BLaER1 (cell line): ENCODE results near the gene KCTD16.

Experiments
- H3K27ac ChIP-seq: shearing (Covaris generic); formaldehyde crosslinking; 2 replicates; pipeline ENCODE4 v1.8.1; 2022
- H3K27me3 ChIP-seq: shearing (Covaris generic); formaldehyde crosslinking; 2 replicates; pipeline ENCODE4 v1.8.1; 2022
- H3K36me3 ChIP-seq: shearing (Covaris generic); formaldehyde crosslinking; 2 replicates; pipeline ENCODE4 v1.8.1; 2022
- H3K4me1 ChIP-seq: shearing (Covaris generic); formaldehyde crosslinking; 2 replicates; pipeline ENCODE4 v1.8.1; 2022
- H3K4me2 ChIP-seq: shearing (Covaris generic); formaldehyde crosslinking; 2 replicates; pipeline ENCODE4 v1.8.1; 2022
- H3K4me3 ChIP-seq: shearing (Covaris generic); formaldehyde crosslinking; 2 replicates; pipeline ENCODE4 v1.8.1; 2022
- H3K9ac ChIP-seq: shearing (Covaris generic); formaldehyde crosslinking; 2 replicates; pipeline ENCODE4 v1.8.1; 2022
- H3K9me3 ChIP-seq: shearing (Covaris generic); formaldehyde crosslinking; 2 replicates; pipeline ENCODE4 v1.8.1; 2022
- H4K20me1 ChIP-seq: shearing (Covaris generic); formaldehyde crosslinking; 2 replicates; pipeline ENCODE4 v1.8.1; 2022
- Cebpa-rat ChIP-seq: shearing (Covaris generic); IDR thresholded peaks from 2 replicates; pipeline ENCODE4 v1.8.1; 2022

KCTD16 gene

DNA sequence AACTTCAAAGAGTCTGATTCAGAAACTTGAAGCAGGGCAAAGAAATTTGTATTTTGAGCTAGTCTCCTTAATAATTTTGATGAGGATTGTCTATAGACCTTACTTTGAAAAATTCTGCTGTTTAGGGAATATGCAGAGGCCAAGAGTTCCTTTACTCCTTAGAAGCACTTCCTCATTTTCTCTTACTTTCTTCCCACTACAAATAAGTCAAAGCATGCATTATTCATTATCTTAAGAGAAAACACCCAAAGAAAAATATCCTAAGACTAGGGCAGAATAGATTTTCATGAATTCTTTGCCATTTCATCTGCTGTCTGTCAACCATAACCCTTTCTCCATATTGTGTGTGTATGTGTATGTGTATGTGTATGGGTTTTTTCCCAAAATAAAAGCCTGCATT, 307.9 kb downstream of the KCTD16 start:
- H3K27me3 ChIP-seq = no peaks in the 10 kb centered on the region
- no peak overlapping the region for H3K4me2 ChIP-seq
- H3K9ac ChIP-seq = no peak overlapping the region
- no peaks in the 10 kb centered on the region for H3K4me1 ChIP-seq
- TF ChIP-seq Cebpa-rat = no peak
- no peaks in the 10 kb centered on the region for H3K36me3 ChIP-seq
- no peak overlapping the region for H3K27ac ChIP-seq
- H3K4me3 ChIP-seq = no peak overlapping the region
- no peaks in the 10 kb centered on the region for H3K9me3 ChIP-seq
- no peaks in the 10 kb centered on the region for H4K20me1 ChIP-seq

- no peak overlapping the region for H3K9ac ChIP-seq
- no peaks in the 10 kb centered on the region for H3K36me3 ChIP-seq
- H3K27ac ChIP-seq = no peak overlapping the region
- no peak overlapping the region for H3K4me3 ChIP-seq
- H3K27me3 ChIP-seq = no peaks in the 10 kb centered on the region
- no peaks in the 10 kb centered on the region for H4K20me1 ChIP-seq
- no peaks in the 10 kb centered on the region for H3K9me3 ChIP-seq
- no peak overlapping the region for H3K4me2 ChIP-seq
- H3K4me1 ChIP-seq = no peaks in the 10 kb centered on the region
- no peak for TF ChIP-seq Cebpa-rat
Measured at GRCh38 chr5:144481861-144482260, 311.2 kb downstream of the KCTD16 start.

DNA sequence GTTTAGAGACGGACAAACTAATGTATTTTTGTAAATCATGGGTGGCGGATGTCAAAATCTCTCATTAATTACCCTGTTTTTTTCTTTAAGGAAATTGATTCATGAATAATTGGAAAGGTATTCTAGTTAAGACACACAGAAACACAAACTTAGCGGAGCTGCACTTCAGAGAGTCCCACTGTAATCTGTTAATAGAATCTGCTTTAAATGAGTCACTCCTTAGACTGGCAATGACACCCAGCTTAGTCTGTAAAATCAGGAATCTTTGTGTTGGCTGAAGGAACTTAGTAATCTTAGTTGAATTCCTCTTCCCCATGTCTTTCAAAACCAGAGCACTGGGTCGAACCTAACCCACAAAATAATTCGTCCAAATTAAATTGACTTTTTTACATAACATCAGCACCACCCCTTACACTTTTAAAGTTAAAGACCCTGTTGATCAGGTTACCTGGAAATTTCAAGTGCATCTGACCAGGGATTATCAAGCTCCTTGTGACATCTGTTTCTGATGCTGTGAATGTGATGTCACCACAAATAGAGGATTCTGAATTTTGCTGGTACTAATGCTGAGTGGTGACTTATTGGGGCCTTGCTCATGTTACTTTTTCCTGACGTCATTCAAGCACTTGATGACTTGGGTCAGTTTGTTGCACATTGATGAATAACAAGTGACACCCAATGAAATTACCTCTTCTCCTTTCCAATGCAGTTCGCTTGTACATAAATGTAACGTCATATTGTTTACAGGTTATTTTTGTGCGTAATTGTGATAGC, 313.6 kb downstream of the KCTD16 start:
- Histone ChIP-seq H3K9me3 (no peaks in the 10 kb centered on the region), H3K36me3 (no peaks in the 10 kb centered on the region), H3K4me1 (no peaks in the 10 kb centered on the region), H4K20me1 (no peaks in the 10 kb centered on the region), H3K4me3 (no peak overlapping the region), H3K4me2 (no peak overlapping the region), H3K27me3 (no peaks in the 10 kb centered on the region), H3K9ac (no peak overlapping the region), H3K27ac (no peak overlapping the region)
- TF ChIP-seq Cebpa-rat = no peak

DNA sequence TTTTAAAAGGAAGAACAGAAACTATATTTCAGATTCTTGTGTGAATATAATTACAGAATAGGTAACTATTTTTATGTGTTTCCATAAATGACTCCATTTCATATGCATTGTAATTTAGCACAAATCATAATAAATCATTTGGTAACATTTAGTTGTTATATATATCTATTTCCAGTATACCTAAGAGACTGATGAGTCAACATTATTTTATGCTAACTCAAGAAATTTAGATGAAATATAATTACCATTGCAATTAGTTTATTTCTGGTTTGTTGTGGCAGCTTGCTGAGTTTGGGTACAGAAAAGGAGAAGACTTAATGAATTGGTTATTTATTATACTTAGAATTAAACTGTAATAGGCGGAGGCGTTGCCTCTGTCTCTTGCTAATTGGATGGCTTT, 314.9 kb downstream of the KCTD16 start:
- no peaks in the 10 kb centered on the region for H3K36me3 ChIP-seq
- no peak overlapping the region for H3K4me3 ChIP-seq
- H3K27ac ChIP-seq = no peak overlapping the region
- H3K4me2 ChIP-seq = no peak overlapping the region
- TF ChIP-seq Cebpa-rat = no peak
- no peaks in the 10 kb centered on the region for H3K4me1 ChIP-seq
- H3K27me3 ChIP-seq = no peaks in the 10 kb centered on the region
- H3K9me3 ChIP-seq = 0 out of 2 replicates have a peak, but pooled peaks cover 4% of the 10 kb centered on the region
- no peak overlapping the region for H3K9ac ChIP-seq
- H4K20me1 ChIP-seq = no peaks in the 10 kb centered on the region

DNA sequence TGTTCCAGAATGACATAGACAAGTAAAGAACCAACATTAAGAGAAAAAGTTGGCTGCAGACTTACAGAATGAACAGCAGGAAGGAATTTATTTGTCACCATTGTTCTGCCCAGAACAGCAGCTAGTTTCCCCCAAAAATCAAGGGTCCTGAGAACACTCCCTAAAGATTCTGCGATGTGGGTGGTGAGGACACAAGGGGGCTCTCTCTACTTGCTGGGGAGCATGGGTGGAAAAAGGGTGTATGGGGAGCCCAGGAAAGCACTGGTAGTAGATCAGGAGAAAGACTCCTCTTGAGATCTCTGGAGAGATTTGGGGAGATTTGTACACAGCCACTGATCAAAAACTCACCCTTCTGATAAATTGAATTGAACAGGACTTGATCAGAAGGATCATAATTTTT, 316.5 kb downstream of the KCTD16 start:
- H3K9me3 ChIP-seq = 0 out of 2 replicates have a peak, but pooled peaks cover 4% of the 10 kb centered on the region
- H3K9ac ChIP-seq = no peak overlapping the region

DNA sequence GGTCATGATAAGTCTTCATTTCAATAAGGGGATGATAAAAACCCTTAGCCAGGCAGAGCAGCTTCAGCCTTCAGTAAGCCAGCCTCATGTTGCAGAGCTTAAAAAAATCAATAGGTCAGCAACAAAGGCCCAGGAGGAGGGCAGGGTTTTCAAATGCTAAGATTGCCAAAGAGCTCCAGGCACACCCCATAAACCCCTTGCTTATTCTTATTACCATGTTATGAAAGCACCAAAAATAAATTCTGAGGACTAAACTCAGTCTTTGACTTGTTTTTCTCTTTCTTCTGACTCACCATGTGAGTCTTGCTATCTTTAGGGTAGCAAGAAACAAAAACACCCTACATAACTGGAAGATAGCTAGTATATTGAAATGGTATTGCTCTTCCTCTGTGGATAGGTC, 317.1 kb downstream of the KCTD16 start:
- Histone ChIP-seq H3K27ac (no peak overlapping the region), H3K4me2 (no peak overlapping the region), H3K9ac (no peak overlapping the region)

More for the DNA sequence above, 316.5 kb downstream of the KCTD16 start:
- no peak overlapping the region for H3K27ac ChIP-seq
- TF ChIP-seq Cebpa-rat = no peak
- H3K4me3 ChIP-seq = no peak overlapping the region
- no peaks in the 10 kb centered on the region for H3K4me1 ChIP-seq
- H3K4me2 ChIP-seq = no peak overlapping the region
- no peaks in the 10 kb centered on the region for H3K27me3 ChIP-seq
- no peaks in the 10 kb centered on the region for H4K20me1 ChIP-seq
- no peaks in the 10 kb centered on the region for H3K36me3 ChIP-seq

GRCh38 chr5:144503123-144503522, 332.4 kb downstream of the KCTD16 start:
- TF ChIP-seq Cebpa-rat = no peak
- H3K9me3 ChIP-seq = no peaks in the 10 kb centered on the region

More for the DNA sequence above, 317.1 kb downstream of the KCTD16 start:
- H3K36me3 ChIP-seq = no peaks in the 10 kb centered on the region
- H3K4me1 ChIP-seq = no peaks in the 10 kb centered on the region
- 0 out of 2 replicates have a peak, but pooled peaks cover 4% of the 10 kb centered on the region for H3K9me3 ChIP-seq
- no peak overlapping the region for H3K4me3 ChIP-seq
- H3K27me3 ChIP-seq = no peaks in the 10 kb centered on the region
- no peaks in the 10 kb centered on the region for H4K20me1 ChIP-seq
- TF ChIP-seq Cebpa-rat = no peak

GRCh38 chr5:144504929-144505577, 334.4 kb downstream of the KCTD16 start:
- Histone ChIP-seq H3K4me3 (no peak overlapping the region), H3K4me2 (no peak overlapping the region)
- TF ChIP-seq Cebpa-rat = no peak

More at GRCh38 chr5:144503123-144503522, 332.4 kb downstream of the KCTD16 start:
- Histone ChIP-seq H4K20me1 (no peaks in the 10 kb centered on the region), H3K4me3 (no peak overlapping the region), H3K9ac (no peak overlapping the region), H3K27me3 (no peaks in the 10 kb centered on the region), H3K4me2 (no peak overlapping the region), H3K36me3 (no peaks in the 10 kb centered on the region), H3K4me1 (no peaks in the 10 kb centered on the region), H3K27ac (no peak overlapping the region)

DNA sequence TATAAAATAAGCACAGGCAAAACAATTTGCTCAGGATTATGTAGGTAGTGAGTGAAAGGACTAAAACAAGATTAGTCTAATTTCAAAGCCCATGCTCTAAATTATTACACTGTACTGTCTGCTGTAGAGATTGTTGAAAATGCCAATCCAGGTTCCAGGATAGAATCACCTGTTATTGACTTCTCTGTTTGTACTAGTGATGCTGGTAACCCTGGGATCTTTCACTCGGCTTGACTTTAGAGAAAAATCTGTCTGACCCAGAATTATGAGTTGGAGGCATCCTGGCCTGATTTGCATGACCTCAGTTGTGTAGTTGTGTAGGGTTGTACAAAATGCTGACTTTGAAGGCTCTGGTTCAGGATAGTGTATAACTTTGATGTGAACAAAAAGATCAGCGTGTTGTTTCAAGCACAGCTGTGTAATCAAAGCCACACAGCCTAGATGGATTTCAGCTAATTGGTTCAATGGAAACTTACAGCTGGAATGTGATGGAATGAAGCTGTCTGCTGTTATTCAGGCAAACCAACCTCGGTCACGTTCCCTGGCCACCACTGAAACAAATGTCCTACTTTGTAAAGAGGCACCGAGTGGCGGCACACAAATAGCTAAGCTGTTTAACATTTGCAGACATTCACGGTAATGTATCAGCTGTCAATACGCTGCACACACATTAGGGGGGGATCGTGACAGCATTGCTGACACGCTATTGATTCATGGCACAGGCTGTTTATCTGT, 340.3 kb downstream of the KCTD16 start:
- no peaks in the 10 kb centered on the region for H3K36me3 ChIP-seq
- TF ChIP-seq Cebpa-rat = no peak
- no peak overlapping the region for H3K9ac ChIP-seq
- H3K27me3 ChIP-seq = no peaks in the 10 kb centered on the region
- H3K9me3 ChIP-seq = no peaks in the 10 kb centered on the region
- no peaks in the 10 kb centered on the region for H4K20me1 ChIP-seq
- H3K4me2 ChIP-seq = no peak overlapping the region
- H3K4me1 ChIP-seq = no peaks in the 10 kb centered on the region
- no peak overlapping the region for H3K4me3 ChIP-seq
- no peak overlapping the region for H3K27ac ChIP-seq

More at GRCh38 chr5:144504929-144505577, 334.4 kb downstream of the KCTD16 start:
- no peak overlapping the region for H3K9ac ChIP-seq
- no peaks in the 10 kb centered on the region for H3K9me3 ChIP-seq
- no peaks in the 10 kb centered on the region for H3K36me3 ChIP-seq
- H3K27ac ChIP-seq = no peak overlapping the region
- no peaks in the 10 kb centered on the region for H4K20me1 ChIP-seq
- H3K27me3 ChIP-seq = no peaks in the 10 kb centered on the region
- H3K4me1 ChIP-seq = no peaks in the 10 kb centered on the region
